Mucosa of descending colon (tissue), 3 donors: ENCODE results near the gene ARHGEF28. TPM values are rescaled to one million over a fixed set of nuclear protein-coding genes. Genes with fewer than 3 reads are reported as not detected.

Source experiments
- ATAC-seq: fragments of 200-7000 bp; cut with Tn5 transposase; one replicate; pipeline ENCODE4 v1.9.1; 2020; ENCODE audit warnings: mild to moderate bottlenecking, moderate library complexity
- DNase-seq, 3 donors: peaks; one replicate each; pipeline ENCODE4 v3.0.0-alpha.2; 2020
- H3K36me3 ChIP-seq: fragments of 200-600 bp; one replicate; pipeline ENCODE4 v1.8.0; 2021; ENCODE audit warnings: low read depth, mild to moderate bottlenecking
- H3K4me1 ChIP-seq: fragments of 200-600 bp; one replicate; pipeline ENCODE4 v1.8.0; 2021; ENCODE audit warnings: low read depth, mild to moderate bottlenecking
- H3K4me3 ChIP-seq: fragments of 200-600 bp; one replicate; pipeline ENCODE4 v1.8.0; 2021; ENCODE audit warnings: mild to moderate bottlenecking
- H3K9me3 ChIP-seq: fragments of 200-600 bp; one replicate; pipeline ENCODE4 v1.8.0; 2021; ENCODE audit warnings: mild to moderate bottlenecking
- intact Hi-C, 2 donors: fragments of 100-400 bp; cut with DNase I in 1 of 2; cut with micrococcal nuclease in 1 of 2; formaldehyde crosslinking; loops; one replicate each; pipeline versions ENCODE4 v1.11.0 to v1.11.1; 2022; cut with DNase I, micrococcal nuclease
- total RNA-seq, 3 donors: library from RNA; stranded (reverse); fragmentation: NEBNext Ultra II Directional in 2 of 3; extraction: Animal tissue kit (Norgen Biotek cat#: 25700) in 2 of 3; gene quantifications; one replicate each; pipeline versions ENCODE4 v1.2.1 to v1.2.4, GENCODE V29; 2021 to 2023
- TF ChIP-seq, protein P1 (sequence below): fragments of 200-600 bp; IDR thresholded peaks from one replicate; pipeline ENCODE4 v1.8.0; 2022; ENCODE audit warnings: antibody characterized with exemption, mild to moderate bottlenecking
- donor health status: DM: no; HTN: no; CAD: no; lungs with moderate emphysema.
- donor health status: DM: no; HTN: no; CAD: no.
- donor health status: DM: no; HTN: yes; CAD: no.

Gene ARHGEF28
- total RNA-seq, 3 donors from 2014 or later: 5.4 to 21.7 (median 11.6) TPM

DNA sequence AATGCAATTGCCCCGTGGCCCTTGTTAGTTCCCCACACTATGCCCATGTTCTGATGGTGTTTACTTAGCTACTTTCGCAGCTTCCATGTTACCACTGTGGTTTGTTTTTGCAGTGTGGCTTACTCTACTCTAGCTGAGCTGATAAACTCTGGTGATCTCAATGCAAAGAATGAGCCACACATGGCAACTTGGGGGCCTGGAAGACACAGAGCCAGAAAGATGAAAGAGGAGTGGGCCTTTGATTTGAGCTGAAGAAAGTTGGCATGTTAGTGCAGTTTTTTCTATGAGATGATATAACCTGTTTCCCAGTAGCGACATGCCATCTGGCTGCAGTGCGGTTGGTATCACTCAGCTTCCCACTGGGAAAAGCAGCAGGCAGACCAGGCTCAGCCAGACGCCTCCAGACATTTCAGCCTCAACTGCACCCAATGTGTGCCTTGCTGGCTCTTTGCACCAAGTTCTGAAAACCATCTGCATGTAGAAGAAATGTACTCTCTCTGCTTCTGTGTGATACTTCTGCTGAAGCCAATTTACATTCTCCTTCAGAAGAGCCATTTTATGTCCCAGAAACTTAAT lies 329.4 kb downstream of the ARHGEF28 start:
- intact Hi-C loops: no loop called here
- ATAC-seq (no peak), DNase-seq (no peak)
- Histone ChIP-seq H3K4me3 (no peak overlapping the region), H3K36me3 (no peaks in the 10 kb centered on the region), H3K9me3 (no peaks in the 10 kb centered on the region), H3K4me1 (no peaks in the 10 kb centered on the region)
- TF ChIP-seq, protein P1, sequence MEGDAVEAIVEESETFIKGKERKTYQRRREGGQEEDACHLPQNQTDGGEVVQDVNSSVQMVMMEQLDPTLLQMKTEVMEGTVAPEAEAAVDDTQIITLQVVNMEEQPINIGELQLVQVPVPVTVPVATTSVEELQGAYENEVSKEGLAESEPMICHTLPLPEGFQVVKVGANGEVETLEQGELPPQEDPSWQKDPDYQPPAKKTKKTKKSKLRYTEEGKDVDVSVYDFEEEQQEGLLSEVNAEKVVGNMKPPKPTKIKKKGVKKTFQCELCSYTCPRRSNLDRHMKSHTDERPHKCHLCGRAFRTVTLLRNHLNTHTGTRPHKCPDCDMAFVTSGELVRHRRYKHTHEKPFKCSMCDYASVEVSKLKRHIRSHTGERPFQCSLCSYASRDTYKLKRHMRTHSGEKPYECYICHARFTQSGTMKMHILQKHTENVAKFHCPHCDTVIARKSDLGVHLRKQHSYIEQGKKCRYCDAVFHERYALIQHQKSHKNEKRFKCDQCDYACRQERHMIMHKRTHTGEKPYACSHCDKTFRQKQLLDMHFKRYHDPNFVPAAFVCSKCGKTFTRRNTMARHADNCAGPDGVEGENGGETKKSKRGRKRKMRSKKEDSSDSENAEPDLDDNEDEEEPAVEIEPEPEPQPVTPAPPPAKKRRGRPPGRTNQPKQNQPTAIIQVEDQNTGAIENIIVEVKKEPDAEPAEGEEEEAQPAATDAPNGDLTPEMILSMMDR: no peak

DNA sequence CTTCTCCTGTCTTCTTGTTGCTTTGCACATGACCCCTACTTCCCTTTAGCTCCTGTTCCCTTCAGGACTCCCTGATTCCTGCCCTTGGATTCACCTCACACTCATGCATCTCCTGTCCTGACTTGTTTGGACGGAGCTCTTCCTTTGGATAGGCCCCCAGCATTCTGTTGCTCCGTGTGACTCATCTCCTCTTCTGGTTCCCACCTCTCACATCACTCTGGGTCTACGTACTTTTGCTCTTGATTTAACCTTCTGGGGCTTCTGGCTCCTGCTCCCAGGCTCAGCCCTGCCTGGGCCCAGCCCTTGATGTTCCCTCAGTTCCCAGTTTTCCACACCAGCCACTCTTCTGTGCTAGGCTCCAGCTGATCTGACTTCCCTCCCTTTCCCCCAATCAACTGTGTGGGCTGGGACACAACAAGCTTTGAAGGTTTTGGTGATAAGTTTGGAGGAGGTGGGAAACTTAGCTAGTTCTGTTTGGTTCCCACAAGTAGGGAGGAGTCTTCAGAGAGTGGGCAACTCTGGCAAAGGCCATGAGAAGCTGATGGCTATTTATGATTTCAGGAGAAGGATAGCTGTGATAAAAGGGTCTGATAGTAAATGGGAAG lies 331.5 kb downstream of the ARHGEF28 start:
- no peaks in the 10 kb centered on the region for H3K9me3 ChIP-seq
- no peaks in the 10 kb centered on the region for H3K36me3 ChIP-seq
- intact Hi-C loops: no loop called here
- ATAC-seq (no peak), DNase-seq (no peak)
- TF ChIP-seq, protein P1: no peak
- no peaks in the 10 kb centered on the region for H3K4me1 ChIP-seq
- H3K4me3 ChIP-seq: no peak overlapping the region

DNA sequence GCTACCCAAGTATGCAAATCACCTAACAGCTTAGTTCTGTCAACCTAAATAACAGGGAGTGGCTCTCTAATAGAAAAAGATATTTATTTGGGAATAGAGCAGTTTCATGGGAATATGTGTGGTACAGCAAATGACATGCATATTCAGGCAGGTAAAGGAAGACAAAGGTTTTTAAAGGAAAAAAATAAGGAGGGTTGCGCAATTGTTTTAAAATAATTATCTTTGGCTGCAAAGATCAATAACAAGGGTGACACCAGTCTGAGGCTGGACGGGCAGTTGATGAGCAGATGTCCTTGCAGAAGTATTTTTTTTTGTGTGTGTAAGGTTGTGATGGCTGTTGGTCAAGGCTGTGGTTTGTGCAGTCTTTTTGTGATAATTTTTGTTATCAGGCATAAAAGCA lies 332.0 kb downstream of the ARHGEF28 start:
- intact Hi-C loops: no loop called here
- H3K36me3 ChIP-seq: no peaks in the 10 kb centered on the region
- ATAC-seq (no peak), DNase-seq (no peak)
- no peaks in the 10 kb centered on the region for H3K4me1 ChIP-seq
- TF ChIP-seq, protein P1: no peak
- no peak overlapping the region for H3K4me3 ChIP-seq
- H3K9me3 ChIP-seq: no peaks in the 10 kb centered on the region

DNA sequence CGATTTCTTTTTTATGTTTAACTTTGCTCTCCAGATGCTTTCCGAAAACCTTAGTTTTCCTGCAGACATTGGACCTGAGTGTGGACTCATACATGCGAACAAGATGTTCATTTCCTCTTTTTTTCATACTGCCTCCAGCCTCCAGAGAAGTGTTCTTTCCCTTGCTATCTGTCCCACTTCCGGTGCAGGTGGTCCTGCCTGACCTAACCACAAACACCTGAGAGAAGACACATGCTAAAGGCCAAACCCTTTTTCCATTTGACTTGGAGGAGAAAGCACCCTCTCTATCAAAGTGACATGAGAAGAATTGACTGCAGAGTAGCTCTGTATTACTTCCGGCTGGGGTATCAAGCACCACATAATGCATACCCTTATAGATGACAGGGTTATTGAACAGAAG lies 334.0 kb downstream of the ARHGEF28 start:
- DNase-seq (no peak), ATAC-seq (no peak)
- Histone ChIP-seq H3K4me1 (no peaks in the 10 kb centered on the region), H3K9me3 (no peaks in the 10 kb centered on the region), H3K4me3 (no peak overlapping the region), H3K36me3 (no peaks in the 10 kb centered on the region)
- TF ChIP-seq, protein P1: no peak
- intact Hi-C loops: no loop called here

DNA sequence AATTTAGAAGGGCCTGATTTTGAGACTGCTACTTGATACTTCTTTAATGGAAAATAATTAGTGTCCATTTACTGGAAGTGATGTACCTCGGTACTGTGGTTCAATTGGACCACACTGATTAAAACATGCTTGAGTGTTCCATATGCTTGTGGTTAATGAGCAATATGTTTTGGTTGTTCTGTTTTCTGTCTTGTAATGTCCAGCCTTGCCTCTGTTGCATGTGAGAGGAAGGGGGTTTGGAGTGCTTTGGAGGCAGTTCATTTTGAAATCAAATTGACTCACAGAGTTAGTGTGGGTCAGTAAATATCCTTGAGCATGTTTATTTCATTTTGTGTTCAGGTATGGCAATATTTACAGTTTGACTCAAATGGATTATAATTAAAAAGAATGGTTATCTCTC lies 334.4 kb downstream of the ARHGEF28 start:
- Histone ChIP-seq H3K4me3 (no peak overlapping the region), H3K36me3 (no peaks in the 10 kb centered on the region), H3K4me1 (no peaks in the 10 kb centered on the region), H3K9me3 (no peaks in the 10 kb centered on the region)
- TF ChIP-seq, protein P1: no peak
- DNase-seq: no peak
- intact Hi-C loops: no loop called here
- ATAC-seq: no peak
